ENCODE results near the gene KLK13. TPM values are rescaled to one million over a fixed set of nuclear protein-coding genes. Genes with fewer than 3 reads are reported as not detected.

KLK13 gene, protein sequence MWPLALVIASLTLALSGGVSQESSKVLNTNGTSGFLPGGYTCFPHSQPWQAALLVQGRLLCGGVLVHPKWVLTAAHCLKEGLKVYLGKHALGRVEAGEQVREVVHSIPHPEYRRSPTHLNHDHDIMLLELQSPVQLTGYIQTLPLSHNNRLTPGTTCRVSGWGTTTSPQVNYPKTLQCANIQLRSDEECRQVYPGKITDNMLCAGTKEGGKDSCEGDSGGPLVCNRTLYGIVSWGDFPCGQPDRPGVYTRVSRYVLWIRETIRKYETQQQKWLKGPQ
- 0.76 TPM for polyA plus RNA-seq (ENCODE audit: insufficient read length)
- long read RNA-seq, donor 1, partial matches to known transcripts = 0 of 1 reads
- long read RNA-seq, donor 1, other reads (novel, unspliced or antisense) = 0 of 1 reads
- long read RNA-seq, donor 2 = 0 reads
- long read RNA-seq, donor 3 = 0 reads
- long read RNA-seq, donor 4 = 0 reads
- long read RNA-seq, donor 5 = 0 reads
- long read RNA-seq, donor 6 = 0 reads
- long read RNA-seq, donor 7, partial matches to known transcripts = 0 of 1 reads
- long read RNA-seq, donor 7, other reads (novel, unspliced or antisense) = 0 of 1 reads
- long read RNA-seq, donor 8 = 0 reads

DNA sequence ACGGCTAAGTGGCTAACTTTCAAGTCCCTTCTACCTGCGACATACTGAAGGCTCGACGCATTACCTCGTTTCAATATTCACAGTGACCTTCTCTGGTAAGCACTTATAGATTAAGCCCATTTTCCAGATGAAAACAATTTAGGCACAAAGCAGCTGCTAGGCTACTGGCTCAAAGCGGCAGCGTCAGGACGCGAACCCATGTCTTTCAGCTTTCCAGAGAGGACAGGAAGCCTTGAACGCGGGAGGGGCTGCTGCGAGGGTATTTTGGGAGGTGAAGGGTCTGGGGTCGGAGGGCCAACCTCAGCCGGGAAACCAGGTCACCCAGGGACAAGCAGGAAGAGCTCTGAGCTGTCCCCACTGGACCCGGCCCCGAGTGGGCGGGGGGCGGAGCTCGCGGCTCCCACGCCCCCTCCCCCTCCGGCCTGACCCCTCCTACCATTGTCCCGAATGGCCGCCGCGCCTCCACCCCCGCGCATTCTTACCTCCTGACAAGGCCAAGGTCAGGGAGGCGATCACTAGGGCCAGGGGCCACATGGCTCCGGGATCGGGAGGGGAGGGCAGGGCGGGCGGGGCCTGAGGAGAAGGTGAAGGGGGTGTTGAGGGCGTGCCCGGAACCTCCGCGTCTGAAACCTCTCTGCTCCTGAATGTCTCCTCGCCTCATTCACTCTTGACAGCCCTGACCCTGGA, at the start of gene KLK13:
TSS of gene KLK13 (minus strand) at position 559 of the 687 bp plus-strand sequence. CDS start at position 534, 25 bp downstream.
- DNase-seq = peak; percentile 10

GRCh38 chr19:51114087-51114729, 49.3 kb upstream of the KLK13 start:
- DNase-seq = no peak

GRCh38 chr19:51111606-51112005, 46.7 kb upstream of the KLK13 start:
- no peak for DNase-seq

DNA sequence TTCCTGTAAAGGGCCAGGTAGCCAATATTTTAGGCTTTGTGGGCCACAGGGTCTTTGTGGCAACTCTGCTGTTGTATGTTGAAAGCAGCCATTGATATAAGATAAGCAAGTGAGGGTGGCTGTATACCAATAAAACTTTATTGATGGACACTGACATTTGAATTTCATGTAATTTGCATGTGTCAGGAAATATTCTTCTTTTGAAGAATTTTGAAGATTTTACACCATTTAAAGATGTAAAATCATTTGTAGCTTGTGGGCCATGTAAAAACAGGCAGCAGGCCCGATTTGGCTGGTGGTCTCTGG, 45.7 kb upstream of the KLK13 start:
- no peak for DNase-seq

DNA sequence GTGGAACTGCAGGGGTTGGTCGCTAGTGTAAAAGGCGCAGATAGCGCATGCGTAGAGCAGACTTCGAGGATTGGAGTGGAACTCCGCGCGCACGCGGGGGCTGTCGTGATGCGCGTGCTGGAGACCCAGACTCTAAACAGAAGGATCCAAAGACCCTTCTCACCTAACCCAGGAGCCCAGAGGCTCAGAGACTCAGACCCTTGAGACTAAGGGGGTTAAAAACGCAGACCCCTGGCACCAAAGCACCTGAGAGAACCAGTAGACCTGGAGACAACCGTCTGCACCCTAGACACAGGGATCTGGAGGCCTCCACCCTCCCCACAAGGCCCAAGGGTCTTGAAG, 43.9 kb upstream of the KLK13 start:
- DNase-seq = no peak

DNA sequence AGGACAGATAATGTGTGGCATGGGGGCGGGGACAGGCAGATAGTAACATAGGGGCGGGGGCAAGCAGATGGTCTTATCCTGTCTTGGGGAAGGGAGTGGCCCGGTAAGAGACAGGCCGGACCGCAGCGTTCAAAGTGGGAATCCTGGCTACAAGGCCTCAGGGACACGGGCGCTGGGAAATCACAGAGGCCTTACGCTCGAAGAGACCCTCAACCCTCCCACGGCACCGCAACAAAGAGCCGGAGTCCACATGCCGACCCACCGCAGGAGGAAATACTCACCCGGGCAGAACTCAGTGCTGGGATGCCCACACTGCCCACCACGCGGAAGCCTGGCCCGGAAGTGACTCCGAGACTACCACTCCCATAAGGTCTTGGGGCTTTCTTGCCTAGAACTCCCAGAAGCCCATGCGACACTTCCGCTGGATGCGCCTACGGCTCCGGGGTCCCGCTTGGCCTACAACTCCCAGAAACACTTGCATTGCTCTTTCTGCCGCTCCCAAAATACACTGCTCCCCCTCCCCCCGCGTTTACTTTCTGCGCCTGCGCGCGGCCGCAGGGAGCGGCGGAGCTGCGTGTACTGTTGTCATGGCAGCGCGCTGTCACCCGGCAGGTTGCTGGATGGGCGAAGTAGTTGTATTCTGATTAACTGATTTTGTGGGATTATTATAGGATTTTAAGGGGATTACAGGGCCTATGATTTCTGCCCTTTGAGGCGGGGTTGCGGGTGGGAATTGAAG, 43.3 kb upstream of the KLK13 start, which contains the start of gene CTU1:
TSS of gene CTU1 (minus strand) at position 344 of the 739 bp plus-strand sequence. CDS start 3,840 bp downstream, outside the sequence.
- peak; percentile 98 for DNase-seq

GRCh38 chr19:51107406-51108065, 42.6 kb upstream of the KLK13 start:
- DNase-seq = no peak

DNA sequence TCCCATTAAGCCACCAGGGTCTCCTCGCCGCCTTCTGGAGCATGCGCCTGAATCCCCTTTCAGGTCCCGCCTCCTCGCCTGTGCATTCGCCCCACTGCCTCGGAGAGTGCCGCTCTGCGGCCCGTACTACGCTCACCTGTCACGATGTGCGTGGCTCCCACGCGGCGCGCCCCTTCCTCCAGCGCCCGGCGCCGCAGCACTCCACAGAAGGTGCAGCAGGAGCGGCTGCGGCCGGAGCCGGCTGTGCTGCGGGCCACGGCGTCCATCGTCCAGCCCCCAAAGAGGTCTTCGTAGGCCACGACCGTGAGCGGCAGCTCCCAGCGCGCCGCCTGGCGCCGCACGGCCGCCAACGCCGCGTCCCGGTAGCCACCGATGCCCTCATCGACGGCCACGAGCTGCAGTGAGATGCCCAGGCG, 39.0 kb upstream of the KLK13 start:
- DNase-seq = no peak

DNA sequence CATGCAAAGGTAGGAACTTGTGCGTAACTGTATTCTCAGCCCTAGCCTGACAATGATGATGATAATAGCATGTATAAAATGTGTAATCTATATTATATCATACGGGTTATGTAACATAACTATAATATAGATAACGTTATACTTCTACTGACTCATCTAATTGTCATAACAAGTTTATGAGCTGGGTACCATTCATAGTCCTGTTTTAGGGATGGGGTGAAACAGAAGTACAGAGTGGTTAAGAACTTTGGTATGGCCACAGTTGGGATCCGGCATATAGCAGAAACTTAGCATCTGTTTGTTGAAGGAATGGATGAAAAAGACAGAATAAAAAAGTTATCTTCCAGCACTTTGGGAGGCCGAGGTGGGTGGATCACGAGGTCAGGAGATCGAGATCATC, 38.1 kb upstream of the KLK13 start:
- DNase-seq = no peak

DNA sequence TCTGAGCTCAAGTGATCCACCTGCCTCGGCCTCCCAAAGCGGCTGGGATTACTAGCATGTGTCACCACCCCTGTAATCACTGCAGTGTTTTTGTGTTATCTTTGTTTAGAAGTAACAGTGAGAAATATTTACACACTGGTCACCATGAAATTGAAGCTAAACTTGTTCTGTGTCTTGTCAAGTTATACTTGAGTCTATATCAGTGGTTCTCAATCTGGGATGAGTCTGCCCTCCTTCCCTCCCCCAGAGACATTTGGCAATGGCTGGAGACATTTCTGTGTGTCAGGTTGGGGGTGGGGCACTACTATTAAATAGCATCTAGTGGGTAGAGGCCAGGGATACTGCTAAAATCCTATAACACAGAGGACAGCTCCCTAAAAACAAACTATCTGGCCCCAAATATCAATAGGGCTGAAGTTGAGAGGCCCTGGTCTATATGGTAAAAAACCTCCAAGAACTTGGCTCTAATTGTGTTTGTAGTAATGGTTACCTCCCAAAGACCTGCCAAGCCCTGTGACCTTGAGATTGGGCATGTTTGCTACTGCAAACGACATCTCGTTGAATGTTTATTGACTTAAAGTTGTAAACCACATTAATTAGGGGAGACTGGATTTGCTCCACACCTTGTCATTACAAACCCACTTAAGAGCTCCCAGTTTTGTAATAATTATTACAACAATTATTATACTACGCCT, 36.4 kb upstream of the KLK13 start:
- no peak for DNase-seq

DNA sequence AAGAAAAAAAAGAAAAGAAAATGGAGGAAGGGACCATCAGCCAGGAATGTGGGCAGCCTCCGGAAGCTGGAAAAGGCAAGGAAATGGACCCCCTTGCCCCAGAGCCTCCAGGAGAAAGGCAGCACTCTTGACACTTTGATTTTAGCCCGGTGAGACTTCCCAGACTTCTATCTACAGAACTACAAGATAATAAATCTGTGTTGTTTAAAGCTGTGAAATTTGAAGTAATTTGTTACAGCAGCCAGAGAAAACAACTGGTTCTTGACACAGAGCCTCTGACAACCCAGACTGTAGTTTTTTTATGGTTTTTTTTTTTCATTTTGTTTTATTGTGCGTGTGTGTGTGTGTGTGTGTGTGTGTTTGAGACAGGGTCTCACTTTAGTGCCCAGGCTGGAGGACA, 35.7 kb upstream of the KLK13 start:
- DNase-seq = no peak

DNA sequence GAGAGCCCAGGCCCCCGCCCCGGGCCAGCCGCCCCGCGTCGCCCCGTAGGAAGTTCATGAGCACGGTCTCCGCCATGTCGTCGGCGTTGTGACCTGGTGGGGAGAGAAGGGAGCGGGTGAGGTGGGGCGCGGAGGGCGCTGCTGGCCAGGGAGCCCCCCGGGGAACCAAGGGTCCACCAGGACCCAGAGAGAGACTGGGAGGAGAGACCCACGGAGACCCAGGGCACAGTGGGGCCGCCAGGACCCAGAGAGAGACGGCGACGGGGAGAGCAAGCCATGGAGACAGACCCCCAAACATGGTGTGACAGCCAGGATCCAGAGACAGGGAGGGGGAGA, 34.1 kb upstream of the KLK13 start:
- no peak for DNase-seq

DNA sequence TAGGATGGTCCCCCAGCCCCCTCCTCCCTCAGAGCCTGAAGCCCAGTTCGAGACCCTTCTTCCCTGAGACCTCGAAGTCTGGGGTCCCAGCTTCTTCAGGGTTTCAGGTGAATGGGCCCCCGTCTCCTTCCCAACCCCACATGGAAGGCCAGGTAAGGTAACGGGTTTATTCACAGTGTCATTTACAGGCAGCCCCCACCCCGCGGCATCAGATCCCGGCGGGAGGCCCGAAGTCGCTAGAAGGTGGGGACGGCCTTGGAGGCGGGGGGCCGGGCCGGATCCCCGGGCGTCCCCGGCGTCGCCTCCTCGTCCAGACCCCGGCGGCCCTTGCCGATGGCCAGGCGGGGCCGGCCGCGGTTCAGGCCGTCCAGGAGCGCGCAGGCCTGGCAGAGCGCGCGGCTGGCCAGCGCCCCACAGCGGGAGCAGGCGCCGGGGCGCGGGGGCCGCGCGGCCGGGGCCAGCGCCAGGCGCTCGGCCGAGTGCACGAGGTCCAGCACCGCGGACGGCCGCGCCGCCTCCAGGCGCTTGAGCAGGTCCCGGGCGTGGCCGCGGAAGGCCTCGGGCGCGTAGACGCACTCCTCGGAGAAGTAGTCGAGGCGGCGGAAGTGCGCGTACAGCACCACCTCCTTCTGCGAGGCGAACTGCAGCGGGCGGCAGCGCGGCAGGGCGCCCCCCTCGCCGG, 33.6 kb upstream of the KLK13 start:
- DNase-seq = no peak

DNA sequence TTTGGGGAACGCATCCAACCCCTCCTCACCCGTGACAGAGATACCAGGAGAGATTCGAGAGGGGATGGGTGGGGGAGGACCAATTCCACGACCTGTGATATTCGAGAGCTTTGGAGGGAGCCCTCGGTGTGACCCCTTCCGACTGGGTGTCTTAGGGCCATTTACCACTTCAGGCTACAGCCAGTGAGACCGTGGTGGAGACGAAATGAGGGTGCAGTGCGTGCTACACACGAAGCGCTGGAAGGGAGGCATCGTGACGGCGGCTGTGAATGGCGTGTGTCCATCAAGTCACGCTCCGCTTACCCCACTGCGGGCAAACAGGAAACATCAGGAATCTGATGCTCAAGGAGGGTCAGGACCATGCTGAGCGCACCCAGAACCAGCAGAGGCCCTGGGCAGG, 32.9 kb upstream of the KLK13 start:
- no peak for DNase-seq

GRCh38 chr19:51097166-51097738, 32.4 kb upstream of the KLK13 start:
- no peak for DNase-seq

DNA sequence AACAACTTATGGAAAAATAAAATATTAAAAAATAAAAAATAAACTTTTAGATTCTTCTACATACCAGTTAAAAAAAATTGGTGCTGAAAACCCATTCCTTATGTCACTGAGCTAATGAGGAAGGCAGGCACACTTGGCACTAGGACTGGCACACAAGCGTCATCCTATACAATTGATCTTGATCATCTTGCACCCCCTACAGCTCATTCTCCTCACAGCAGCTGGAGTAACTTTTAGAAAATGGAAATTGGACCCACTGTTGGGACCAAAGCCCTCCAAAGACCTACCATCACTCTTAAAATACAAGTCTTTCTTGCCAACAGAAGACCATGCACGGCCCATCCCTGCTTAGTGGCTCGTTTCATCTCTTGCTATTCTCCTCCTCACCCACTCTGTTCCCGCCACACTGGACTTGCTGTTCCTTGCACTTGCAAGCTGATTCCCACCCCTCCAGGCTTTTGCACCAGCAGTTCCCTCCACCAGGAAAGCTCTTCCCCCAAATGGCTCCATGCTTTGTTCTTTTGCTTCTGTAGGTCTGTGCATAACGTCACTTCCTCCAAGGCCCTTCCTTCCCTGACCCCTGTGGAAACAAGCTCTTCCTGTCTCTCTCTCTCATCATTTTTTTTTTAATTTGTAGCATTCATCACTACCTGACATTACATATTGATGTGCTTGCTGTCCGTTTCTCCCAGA, 31.7 kb upstream of the KLK13 start:
- no peak for DNase-seq

GRCh38 chr19:51094696-51095279, 29.9 kb upstream of the KLK13 start:
- no peak for DNase-seq

- DNase-seq = no peak
Observed at GRCh38 chr19:51093510-51094345, 28.8 kb upstream of the KLK13 start.
